IMR-90 (cell line): ENCODE results near the gene RHOG. TPM values are rescaled to one million over a fixed set of nuclear protein-coding genes. Genes with fewer than 3 reads are reported as not detected.

ENCODE experiments used
- ATAC-seq: fragments of 200-7000 bp; cut with Tn5 transposase; 2 replicates; pipeline ENCODE4 v1.9.1; 2020; ENCODE audit warnings: low read depth, mild to moderate bottlenecking, moderate library complexity
- BruUV-seq: library from RNA; stranded (reverse); fragments of 400-500 nt; replicated peaks from 2 replicates; lab custom pipeline; 2021; lab: Mats Ljungman, UMichigan
- CTCF ChIA-PET: fragments of 300-600 bp; formaldehyde crosslinking; extraction: SDS; loops from one replicate; lab custom pipeline; 2021; ENCODE audit warnings: antibody characterized with exemption; lab: Yijun Ruan, JAX
- POLR2A ChIA-PET: fragments of 300-600 bp; sonication (Branson Sonifier 250); formaldehyde crosslinking; loops from one replicate; lab custom pipeline; 2022; ENCODE audit warnings: antibody characterized with exemption; ENCODE audit not compliant: unreplicated experiment; lab: Charles Lee
- DNase-seq: peaks from one replicate; pipeline ENCODE4 v3.0.0; 2013
- H2AFZ ChIP-seq: replicated peaks from 2 replicates; pipeline ENCODE3; 2013; ENCODE audit warnings: low read length, mild to moderate bottlenecking; ENCODE audit not compliant: poor library complexity
- H2AK5ac ChIP-seq: 2 replicates; pipeline ENCODE4 v1.6.1; 2013; ENCODE audit warnings: low read depth, low read length, inconsistent platforms
- H2AK9ac ChIP-seq: replicated peaks from 2 replicates; pipeline ENCODE3; 2013; ENCODE audit warnings: mild to moderate bottlenecking, low read depth, low read length, moderate library complexity; ENCODE audit not compliant: poor library complexity
- H2BK120ac ChIP-seq: 2 replicates; pipeline ENCODE4 v1.6.1; 2013; ENCODE audit warnings: low read depth, low read length, inconsistent platforms
- H2BK15ac ChIP-seq: 3 replicates; pipeline ENCODE4 v1.6.1; 2013; ENCODE audit warnings: low read depth, low read length, inconsistent platforms
- H2BK20ac ChIP-seq: 2 replicates; pipeline ENCODE4 v1.6.1; 2013; ENCODE audit warnings: low read depth, mild to moderate bottlenecking, inconsistent platforms, low read length, moderate library complexity
- H2BK5ac ChIP-seq: 2 replicates; pipeline ENCODE4 v1.6.1; 2013; ENCODE audit warnings: mild to moderate bottlenecking, low read depth, low read length, inconsistent platforms; ENCODE audit not compliant: poor library complexity, severe bottlenecking
- H3K14ac ChIP-seq: replicated peaks from 2 replicates; pipeline ENCODE4 v1.6.1; 2013; ENCODE audit warnings: low read depth, low read length, inconsistent platforms
- H3K18ac ChIP-seq: 2 replicates; pipeline ENCODE4 v1.6.1; 2013; ENCODE audit warnings: low read depth, low read length, control low read depth
- H3K23ac ChIP-seq: 2 replicates; pipeline ENCODE4 v1.6.1; 2013; ENCODE audit warnings: low read depth, low read length, inconsistent platforms
- H3K27ac ChIP-seq: 2 replicates; pipeline ENCODE4 v1.5.1; 2013; ENCODE audit warnings: mild to moderate bottlenecking, control low read depth, low read length; ENCODE audit not compliant: insufficient read depth
- H3K27me3 ChIP-seq: 2 replicates; pipeline ENCODE4 v1.6.1; 2013; ENCODE audit warnings: low read length; ENCODE audit not compliant: control insufficient read depth, insufficient read depth
- H3K36me3 ChIP-seq: 2 replicates; pipeline ENCODE4 v1.6.1; 2013; ENCODE audit warnings: low read length, mixed read lengths; ENCODE audit not compliant: control insufficient read depth, insufficient read depth
- H3K4ac ChIP-seq: 2 replicates; pipeline ENCODE4 v1.6.1; 2013; ENCODE audit warnings: low read depth, low read length, inconsistent platforms
- H3K4me1 ChIP-seq: 2 replicates; pipeline ENCODE4 v1.6.1; 2013; ENCODE audit warnings: low read length, mixed read lengths; ENCODE audit not compliant: control insufficient read depth, insufficient read depth
- H3K4me2 ChIP-seq: 2 replicates; pipeline ENCODE4 v1.6.1; 2013; ENCODE audit warnings: low read depth, mild to moderate bottlenecking, control low read depth, low read length, moderate library complexity
- H3K4me3 ChIP-seq: 2 replicates; pipeline ENCODE4 v1.5.1; 2013; ENCODE audit warnings: low read depth, mild to moderate bottlenecking, control low read depth, low read length, moderate library complexity; ENCODE audit not compliant: insufficient read depth
- H3K56ac ChIP-seq: 2 replicates; pipeline ENCODE4 v1.6.1; 2013; ENCODE audit warnings: low read length, inconsistent platforms; ENCODE audit not compliant: insufficient read depth; ENCODE audit errors: extremely low read depth
- H3K79me1 ChIP-seq, 2 experiments: 2 replicates each; pipeline ENCODE4 v1.6.1; 2013; ENCODE audit warnings: low read length in 2 of 2, inconsistent platforms in 1 of 2, low read depth in 1 of 2
- H3K9ac ChIP-seq: 2 replicates; pipeline ENCODE4 v1.6.1; 2013; ENCODE audit warnings: low read depth, low read length, control low read depth
- H3K9me1 ChIP-seq: 2 replicates; pipeline ENCODE4 v1.6.1; 2013; ENCODE audit warnings: low read length, inconsistent platforms; ENCODE audit not compliant: insufficient read depth
- H3K9me3 ChIP-seq: 2 replicates; pipeline ENCODE4 v1.6.1; 2013; ENCODE audit warnings: low read length; ENCODE audit not compliant: control insufficient read depth, insufficient read depth
- H4K20me1 ChIP-seq: 2 replicates; pipeline ENCODE4 v1.6.1; 2013; ENCODE audit warnings: low read length, inconsistent platforms; ENCODE audit not compliant: insufficient read depth
- H4K5ac ChIP-seq: 2 replicates; pipeline ENCODE4 v1.6.1; 2013; ENCODE audit warnings: mild to moderate bottlenecking, low read depth, low read length, control low read depth
- H4K8ac ChIP-seq, 2 experiments: 2 replicates each; pipeline ENCODE4 v1.6.1; 2013; ENCODE audit warnings: low read depth in 2 of 2, low read length in 2 of 2, control low read depth in 1 of 2, inconsistent platforms in 1 of 2
- H4K91ac ChIP-seq: 2 replicates; pipeline ENCODE4 v1.6.1; 2013; ENCODE audit warnings: low read depth, low read length, inconsistent platforms; ENCODE audit not compliant: insufficient read depth
- BHLHE40 ChIP-seq: fragments of 150-350 bp; IDR thresholded peaks from 2 replicates; pipeline ENCODE4 v1.6.1; 2016; ENCODE audit warnings: mild to moderate bottlenecking, low read depth, low read length
- FOS ChIP-seq: fragments of 150-350 bp; IDR thresholded peaks from 2 replicates; pipeline ENCODE4 v1.6.1; 2016; ENCODE audit warnings: low read depth, low read length
- MXI1 ChIP-seq: IDR thresholded peaks from 2 replicates; pipeline ENCODE4 v1.6.1; 2012; ENCODE audit warnings: low read depth, mild to moderate bottlenecking, low read length, moderate library complexity, borderline replicate concordance
- NFE2L2 ChIP-seq: fragments of 150-350 bp; IDR thresholded peaks from 2 replicates; pipeline ENCODE4 v1.6.1; 2016; ENCODE audit warnings: low read depth, mild to moderate bottlenecking, low read length
- RAD21 ChIP-seq: IDR thresholded peaks from 2 replicates; pipeline ENCODE4 v1.6.1; 2012; ENCODE audit warnings: low read length, improper control_type of control experiment
- RCOR1 ChIP-seq: IDR thresholded peaks from 2 replicates; pipeline ENCODE4 v1.6.1; 2012; ENCODE audit warnings: mild to moderate bottlenecking, low read length, improper control_type of control experiment; ENCODE audit not compliant: insufficient replicate concordance
- WGBS, 2 experiments: methylation state at CpG; one replicate each; pipeline versions ENCODE4 v1.1.5 to v1.1.7; 2013; ENCODE audit warnings: missing lambda C conversion rate in 2 of 2; ENCODE audit not compliant: insufficient read length in 1 of 2; ENCODE audit errors: extremely low coverage in 2 of 2; 5-methylcytosine and 5-hydroxymethylcytosine counted together
- dilution Hi-C: fragments of 300-500 bp; cut with HindIII; formaldehyde crosslinking; loops from one replicate; pipeline ENCODE4 v1.14.3; 2018; ENCODE audit warnings: low sequenced_read_pairs; ENCODE audit not compliant: unreplicated experiment
- in situ Hi-C: fragments of 300-500 bp; cut with MboI; formaldehyde crosslinking; loops from 3 replicates; pipeline ENCODE4 v1.14.3; 2019; ENCODE audit warnings: low sequenced_read_pairs, inconsistent platforms, mixed read lengths
- intact Hi-C: fragments of 100-400 bp; cut with micrococcal nuclease; formaldehyde crosslinking; loops from 2 replicates; pipeline ENCODE4 v1.10.0; 2022
- polyA plus RNA-seq, 3 experiments: library from polyadenylated mRNA; depleted of rRNA; stranded (reverse); fragments of >200 nt; gene quantifications; 2 replicates each; pipeline ENCODE4 v1.2.3, GENCODE V29; 2012; ENCODE audit warnings: low replicate concordance in 1 of 3
- total RNA-seq: library from RNA; depleted of rRNA; stranded (reverse); fragments of >200 nt; gene quantifications from 2 replicates; pipeline ENCODE4 v1.2.3, GENCODE V29; 2012
- TF ChIP-seq, protein P1 (sequence below): fragments of 150-350 bp; IDR thresholded peaks from 2 replicates; pipeline ENCODE4 v1.6.1; 2016; ENCODE audit warnings: low read depth, mild to moderate bottlenecking, low read length, moderate library complexity, borderline replicate concordance
- TF ChIP-seq, protein P2 (sequence below): fragments of 150-350 bp; IDR thresholded peaks from 2 replicates; pipeline ENCODE4 v1.6.1; 2017; ENCODE audit warnings: mild to moderate bottlenecking, antibody characterized with exemption, low read length, low read depth
- TF ChIP-seq, protein P3 (sequence below): conservative IDR thresholded peaks from 2 replicates; pipeline ENCODE4 v1.5.1; 2012; ENCODE audit warnings: mild to moderate bottlenecking, low read depth, low read length, improper control_type of control experiment

The RHOG gene
- total and polyA plus RNA-seq, 2 of the 4 experiments (the other 2 are of a cell fraction): 16.3 to 114 TPM

DNA sequence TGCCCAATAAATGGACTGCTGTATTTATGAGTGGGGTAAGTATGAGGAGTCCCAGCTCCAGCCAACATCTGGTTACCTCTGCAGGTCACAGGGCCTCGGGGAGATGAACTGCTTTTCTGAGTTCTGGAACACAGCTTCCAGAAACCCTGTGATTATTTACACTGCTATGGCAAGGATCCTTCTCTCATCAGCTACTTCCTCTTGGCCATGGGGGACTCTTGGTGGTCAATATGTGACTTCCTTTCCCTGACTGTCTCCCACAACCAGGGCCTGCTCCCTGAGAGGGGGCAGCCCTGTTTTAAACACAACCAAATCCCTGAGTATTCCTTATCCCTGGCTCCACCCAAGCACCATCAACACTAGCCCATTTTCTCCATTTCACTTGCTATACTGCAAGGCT lies 10.0 kb downstream of the RHOG start:
- no peak overlapping the region for H2BK120ac ChIP-seq
- no peak overlapping the region for H2AFZ ChIP-seq
- no peak overlapping the region for H3K18ac ChIP-seq
- H3K9me3 ChIP-seq: no peaks in the 10 kb centered on the region
- peaks cover 38% of the 10 kb centered on the region for H3K9me1 ChIP-seq
- no peak overlapping the region for H4K8ac ChIP-seq
- CTCF ChIA-PET: no interaction called here
- intact Hi-C loops: no loop called here
- dilution Hi-C loops: no loop called here
- no CpG with 5 or more reads among the region's 1 CpG for WGBS, 2 experiments
- in situ Hi-C loops: no loop called here
- H3K36me3 ChIP-seq: peaks cover 28% of the 10 kb centered on the region
- no peak for TF ChIP-seq BHLHE40
- no peak for TF ChIP-seq RAD21
- TF ChIP-seq NFE2L2: no peak
- TF ChIP-seq, protein P1, sequence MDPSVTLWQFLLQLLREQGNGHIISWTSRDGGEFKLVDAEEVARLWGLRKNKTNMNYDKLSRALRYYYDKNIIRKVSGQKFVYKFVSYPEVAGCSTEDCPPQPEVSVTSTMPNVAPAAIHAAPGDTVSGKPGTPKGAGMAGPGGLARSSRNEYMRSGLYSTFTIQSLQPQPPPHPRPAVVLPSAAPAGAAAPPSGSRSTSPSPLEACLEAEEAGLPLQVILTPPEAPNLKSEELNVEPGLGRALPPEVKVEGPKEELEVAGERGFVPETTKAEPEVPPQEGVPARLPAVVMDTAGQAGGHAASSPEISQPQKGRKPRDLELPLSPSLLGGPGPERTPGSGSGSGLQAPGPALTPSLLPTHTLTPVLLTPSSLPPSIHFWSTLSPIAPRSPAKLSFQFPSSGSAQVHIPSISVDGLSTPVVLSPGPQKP: no peak
- no peak for TF ChIP-seq FOS
- TF ChIP-seq RCOR1: no peak
- TF ChIP-seq, protein P2, sequence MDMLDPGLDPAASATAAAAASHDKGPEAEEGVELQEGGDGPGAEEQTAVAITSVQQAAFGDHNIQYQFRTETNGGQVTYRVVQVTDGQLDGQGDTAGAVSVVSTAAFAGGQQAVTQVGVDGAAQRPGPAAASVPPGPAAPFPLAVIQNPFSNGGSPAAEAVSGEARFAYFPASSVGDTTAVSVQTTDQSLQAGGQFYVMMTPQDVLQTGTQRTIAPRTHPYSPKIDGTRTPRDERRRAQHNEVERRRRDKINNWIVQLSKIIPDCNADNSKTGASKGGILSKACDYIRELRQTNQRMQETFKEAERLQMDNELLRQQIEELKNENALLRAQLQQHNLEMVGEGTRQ: no peak
- TF ChIP-seq MXI1: no peak
- TF ChIP-seq, protein P3, sequence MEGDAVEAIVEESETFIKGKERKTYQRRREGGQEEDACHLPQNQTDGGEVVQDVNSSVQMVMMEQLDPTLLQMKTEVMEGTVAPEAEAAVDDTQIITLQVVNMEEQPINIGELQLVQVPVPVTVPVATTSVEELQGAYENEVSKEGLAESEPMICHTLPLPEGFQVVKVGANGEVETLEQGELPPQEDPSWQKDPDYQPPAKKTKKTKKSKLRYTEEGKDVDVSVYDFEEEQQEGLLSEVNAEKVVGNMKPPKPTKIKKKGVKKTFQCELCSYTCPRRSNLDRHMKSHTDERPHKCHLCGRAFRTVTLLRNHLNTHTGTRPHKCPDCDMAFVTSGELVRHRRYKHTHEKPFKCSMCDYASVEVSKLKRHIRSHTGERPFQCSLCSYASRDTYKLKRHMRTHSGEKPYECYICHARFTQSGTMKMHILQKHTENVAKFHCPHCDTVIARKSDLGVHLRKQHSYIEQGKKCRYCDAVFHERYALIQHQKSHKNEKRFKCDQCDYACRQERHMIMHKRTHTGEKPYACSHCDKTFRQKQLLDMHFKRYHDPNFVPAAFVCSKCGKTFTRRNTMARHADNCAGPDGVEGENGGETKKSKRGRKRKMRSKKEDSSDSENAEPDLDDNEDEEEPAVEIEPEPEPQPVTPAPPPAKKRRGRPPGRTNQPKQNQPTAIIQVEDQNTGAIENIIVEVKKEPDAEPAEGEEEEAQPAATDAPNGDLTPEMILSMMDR: no peak
- H3K56ac ChIP-seq: no peak overlapping the region
- H3K4me1 ChIP-seq: peaks cover 5% of the 10 kb centered on the region; the same call in 1 of the 2 replicates
- H3K9ac ChIP-seq: no peak overlapping the region
- H4K5ac ChIP-seq: no peak overlapping the region
- peaks cover 71% of the 10 kb centered on the region for H4K20me1 ChIP-seq
- no peak overlapping the region for H2BK15ac ChIP-seq
- H2AK5ac ChIP-seq: no peak overlapping the region
- H2BK5ac ChIP-seq: no peak overlapping the region
- no peak overlapping the region for H2BK20ac ChIP-seq
- H2AK9ac ChIP-seq: no peak overlapping the region
- no peak overlapping the region for H3K4me3 ChIP-seq
- H3K27me3 ChIP-seq: no peaks in the 10 kb centered on the region
- no peak overlapping the region for H3K4ac ChIP-seq
- no peak overlapping the region for H3K14ac ChIP-seq
- no peak for DNase-seq
- no TSS peak for BruUV-seq
- no peak overlapping the region for H3K23ac ChIP-seq
- no peak overlapping the region for H3K27ac ChIP-seq
- POLR2A ChIA-PET: no interaction called here
- H4K91ac ChIP-seq: no peak overlapping the region
- peaks cover 52 to 78% of the 10 kb centered on the region in 2 experiments for H3K79me1 ChIP-seq
- ATAC-seq: no peak
- no peak overlapping the region for H3K4me2 ChIP-seq
